Small intestine (tissue), 7 donors: ENCODE measurements around the gene FAM3B. TPM values are rescaled to one million over a fixed set of nuclear protein-coding genes. Genes with fewer than 3 reads are reported as not detected.

ENCODE experiments used
- DNase-seq, 2 donors: peaks; one replicate each; pipeline versions ENCODE4 v3.0.0 to v3.0.0-alpha.2; 2013
- FAIRE-seq: peaks from 2 replicates; lab custom pipeline; 2012; peaks lifted over from hg19 to GRCh38; lab: Jason Lieb, UNC
- H3K27ac ChIP-seq, 3 donors: one replicate each; pipeline ENCODE4 v1.5.1; 2013; ENCODE audit warnings: low read length in 2 of 3, mild to moderate bottlenecking in 2 of 3, control low read depth in 1 of 3, inconsistent platforms in 1 of 3, low read depth in 1 of 3, moderate library complexity in 1 of 3
- H3K27me3 ChIP-seq, 3 donors: one replicate each; pipeline ENCODE4 v1.6.1; 2013; ENCODE audit warnings: low read length in 3 of 3, inconsistent platforms in 1 of 3; ENCODE audit not compliant: control insufficient read depth in 3 of 3, insufficient read depth in 3 of 3
- H3K36me3 ChIP-seq, 3 donors: one replicate each; pipeline ENCODE4 v1.6.1; 2013; ENCODE audit warnings: low read length in 3 of 3, inconsistent platforms in 1 of 3, low read depth in 1 of 3, mild to moderate bottlenecking in 1 of 3, moderate library complexity in 1 of 3; ENCODE audit not compliant: control insufficient read depth in 3 of 3, insufficient read depth in 2 of 3
- H3K4me1 ChIP-seq, 3 donors: one replicate each; pipeline ENCODE4 v1.6.1; 2013; ENCODE audit warnings: low read length in 2 of 3, inconsistent platforms in 1 of 3, low read depth in 1 of 3, mild to moderate bottlenecking in 1 of 3, moderate library complexity in 1 of 3; ENCODE audit not compliant: control insufficient read depth in 3 of 3, insufficient read depth in 2 of 3
- H3K4me3 ChIP-seq, 3 donors: one replicate each; pipeline ENCODE4 v1.5.1; 2013; ENCODE audit warnings: low read length in 3 of 3, control low read depth in 1 of 3, inconsistent platforms in 1 of 3, low read depth in 1 of 3, mild to moderate bottlenecking in 1 of 3, moderate library complexity in 1 of 3
- H3K9me3 ChIP-seq, 2 donors: one replicate each; pipeline ENCODE4 v1.6.1; 2013; ENCODE audit warnings: low read depth in 1 of 2, low read length in 1 of 2; ENCODE audit not compliant: control insufficient read depth in 2 of 2, insufficient read depth in 1 of 2
- WGBS, 3 donors: extraction: QIAGEN DNeasy Blood & Tissue Kit; methylation state at CpG; one replicate each; pipeline ENCODE4 v1.1.7; 2013; 5-methylcytosine and 5-hydroxymethylcytosine counted together
- polyA plus RNA-seq, 4 donors: library from polyadenylated mRNA; stranded (reverse) in 3 of 4; unstranded in 1 of 4; fragments of 200-250 nt in 3 of 4; fragments of 120-200 nt in 1 of 4; gene quantifications; one replicate each; pipeline versions ENCODE4 v1.2.1 to v1.2.3, GENCODE V29; 2013
- donor health status: healthy with polysubstance abuse.
- donor health status: control.
- donor health status: control.
- donor health status: Bipolar disorder and iron deficiency.
- donor health status: healthy.

The FAM3B gene
- polyA plus RNA-seq, 4 donors, result 35.8 to 379 (median 229) TPM

DNA sequence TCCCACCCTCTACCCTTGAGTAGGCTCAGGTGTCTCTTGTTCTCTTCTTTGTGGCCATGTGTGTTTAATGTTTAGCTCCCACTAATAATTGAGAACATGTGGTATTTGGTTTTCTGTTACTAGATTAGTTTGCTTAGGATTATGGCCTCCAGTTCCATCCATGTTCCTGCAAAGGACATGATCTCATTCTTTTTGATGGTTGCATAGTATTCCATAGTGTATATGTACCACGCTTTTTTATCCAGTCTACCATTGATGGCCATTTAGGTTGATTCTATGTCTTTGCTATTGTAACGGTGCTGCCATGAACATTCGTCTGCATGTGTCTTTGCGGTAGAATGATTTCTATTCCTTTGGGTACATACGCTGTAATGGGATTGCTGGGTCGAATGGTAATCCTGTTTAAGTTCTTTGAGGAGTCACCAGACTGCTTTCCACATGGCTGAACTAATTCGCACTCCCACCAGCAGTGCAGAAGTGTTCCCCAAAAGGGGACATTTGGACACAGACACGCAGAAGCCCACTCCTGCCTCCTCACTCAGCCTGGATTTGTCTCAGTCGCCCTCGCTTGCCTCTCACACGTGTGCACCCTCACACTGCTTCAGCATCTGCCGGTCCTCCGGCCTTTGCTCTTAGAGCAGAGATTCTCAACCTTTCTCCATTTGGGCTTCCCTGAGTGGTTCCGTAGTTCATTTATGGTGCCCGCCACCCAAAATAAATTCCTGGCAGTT is 48.9 kb downstream of the FAM3B start:
- H3K4me3 ChIP-seq, result no peak overlapping the region
- peaks cover 15 to 39% (median 22%) of the 10 kb centered on the region in 3 donors for H3K4me1 ChIP-seq
- FAIRE-seq (no peak), DNase-seq (no peak)
- no peaks in the 10 kb centered on the region for H3K9me3 ChIP-seq
- H3K27me3 ChIP-seq, result no peaks in the 10 kb centered on the region
- 96 to 97% (median 96%) methylated on average over 15 of the region's 15 CpGs for WGBS, 3 donors
- H3K36me3 ChIP-seq, result no peaks in the 10 kb centered on the region
- no peak overlapping the region for H3K27ac ChIP-seq

- FAIRE-seq, result no peak
- Histone ChIP-seq H3K36me3 (no peaks in the 10 kb centered on the region), H3K4me1 (peaks cover 8 to 30% (median 25%) of the 10 kb centered on the region in 3 donors)
Measured at GRCh38 chr21:41366522-41367151, 50.0 kb downstream of the FAM3B start.

GRCh38 chr21:41367301-41367944 is 50.8 kb downstream of the FAM3B start:
- Histone ChIP-seq H3K4me3 (no peak overlapping the region), H3K27ac (peak overlapping the region in 2 of 3 donors; percentile 10 to 75), H3K36me3 (no peaks in the 10 kb centered on the region), H3K9me3 (no peaks in the 10 kb centered on the region), H3K4me1 (peaks cover 8 to 25% (median 24%) of the 10 kb centered on the region in 3 donors), H3K27me3 (no peaks in the 10 kb centered on the region)
- FAIRE-seq, result no peak
- WGBS, 3 donors, result 44 to 54% (median 54%) methylated on average over 9 of the region's 9 CpGs
- peak in 1 of 2 donors; percentile 8 for DNase-seq

More at GRCh38 chr21:41366522-41367151, 50.0 kb downstream of the FAM3B start:
- Histone ChIP-seq H3K27ac (peak overlapping the region; percentile 68 to 81 (median 75)), H3K9me3 (no peaks in the 10 kb centered on the region), H3K4me3 (no peak overlapping the region), H3K27me3 (no peaks in the 10 kb centered on the region)
- peak; percentile 97 to 99 for DNase-seq
- WGBS, 3 donors, result 21 to 57% (median 29%) methylated on average over 12 of the region's 12 CpGs

- peaks cover 8 to 25% (median 23%) of the 10 kb centered on the region in 3 donors for H3K4me1 ChIP-seq
- no peaks in the 10 kb centered on the region for H3K9me3 ChIP-seq
- no peaks in the 10 kb centered on the region for H3K36me3 ChIP-seq
- peak in 1 of 2 donors; percentile 39 for DNase-seq
- H3K4me3 ChIP-seq, result no peak overlapping the region
- 81 to 90% (median 88%) methylated on average over 15 of the region's 15 CpGs for WGBS, 3 donors
- peak overlapping the region in 1 of 3 donors; percentile 10 for H3K27ac ChIP-seq
- no peaks in the 10 kb centered on the region for H3K27me3 ChIP-seq
- no peak for FAIRE-seq
Measured at GRCh38 chr21:41367945-41368734, 51.5 kb downstream of the FAM3B start.

DNA sequence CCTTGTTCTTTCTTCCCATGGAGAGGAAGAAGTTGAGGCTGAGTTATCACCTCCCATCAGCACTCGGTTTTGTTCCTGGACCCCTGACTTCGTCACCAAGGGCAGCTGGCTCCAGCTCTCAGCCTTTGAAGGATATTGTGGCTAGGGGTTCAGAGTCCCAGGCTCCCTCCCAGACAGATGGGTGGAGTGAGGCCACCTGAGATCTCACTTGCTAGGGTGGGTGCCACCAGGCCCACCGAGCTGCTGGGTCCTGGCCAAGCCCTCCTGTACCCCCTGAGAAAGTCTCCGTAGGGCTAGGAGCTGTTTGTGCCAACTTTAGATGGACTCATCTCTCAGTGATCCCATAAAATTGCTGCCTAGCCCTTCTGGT is 52.1 kb downstream of the FAM3B start:
- Histone ChIP-seq H3K4me1 (peaks cover 8 to 23% (median 19%) of the 10 kb centered on the region in 3 donors), H3K4me3 (no peak overlapping the region), H3K9me3 (no peaks in the 10 kb centered on the region), H3K27me3 (no peaks in the 10 kb centered on the region), H3K27ac (peak overlapping the region in 2 of 3 donors; percentile 14 to 65), H3K36me3 (no peaks in the 10 kb centered on the region)
- FAIRE-seq, result no peak
- DNase-seq, result no peak
- 38 to 54% (median 42%) methylated on average over 4 of the region's 4 CpGs for WGBS, 3 donors

- DNase-seq, result peak in 1 of 2 donors; percentile 51
- FAIRE-seq, result no peak
- WGBS, 3 donors, result 20 to 48% (median 46%) methylated on average over 24 to 29 of the region's 29 CpGs
Measured at GRCh38 chr21:41369105-41369919, 52.7 kb downstream of the FAM3B start.

DNA sequence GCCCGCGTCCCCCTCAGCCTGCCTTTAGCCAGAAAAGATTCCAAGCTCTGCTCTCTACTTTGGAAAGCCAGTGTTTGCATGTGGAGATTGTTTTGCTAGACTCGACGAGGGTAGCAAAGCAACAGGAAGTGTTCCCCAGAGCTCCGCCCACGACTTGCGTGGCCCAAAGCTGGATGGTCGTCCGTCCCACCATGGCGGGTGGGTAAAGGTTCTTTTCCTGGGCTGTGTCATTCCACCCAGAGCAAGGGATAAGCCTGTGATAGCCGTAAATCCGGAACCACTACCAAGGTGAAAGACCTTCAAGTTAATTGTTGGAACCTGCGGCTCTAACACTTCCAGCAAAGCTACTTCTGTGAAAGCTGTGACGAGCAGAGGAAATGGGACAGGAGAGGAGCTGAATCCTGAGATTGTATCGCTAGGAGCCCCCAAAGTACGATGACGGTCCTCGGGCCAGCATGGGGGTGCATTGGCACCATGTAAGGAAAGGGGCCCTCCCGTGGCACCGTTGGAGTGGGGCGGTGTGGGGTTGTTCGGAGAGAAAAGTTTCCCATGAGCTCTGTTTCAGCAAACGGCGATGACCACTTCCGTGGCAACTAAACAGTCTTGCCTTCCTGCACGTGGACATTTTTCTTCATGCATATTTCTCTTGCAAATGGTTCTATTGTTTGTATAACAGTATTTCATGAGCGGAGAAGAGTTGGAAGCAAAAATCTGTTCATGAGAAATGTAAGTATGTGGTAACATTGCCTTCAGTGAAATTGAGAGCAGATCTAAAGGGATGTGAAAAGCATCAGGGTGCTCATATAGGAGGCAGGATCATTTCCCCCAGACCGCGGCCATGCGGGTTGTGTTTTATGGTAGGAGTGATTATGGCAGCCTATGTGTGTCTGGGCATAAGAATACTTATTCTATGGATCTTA is 53.6 kb downstream of the FAM3B start:
- Histone ChIP-seq H3K4me1 (peaks cover 5 to 23% (median 19%) of the 10 kb centered on the region in 3 donors), H3K36me3 (no peaks in the 10 kb centered on the region), H3K27me3 (no peaks in the 10 kb centered on the region), H3K9me3 (no peaks in the 10 kb centered on the region), H3K27ac (peak overlapping the region in 1 of 3 donors; percentile 65), H3K4me3 (peak overlapping the region in 2 of 3 donors; percentile 4 to 24)
- no peak for FAIRE-seq
- 66 to 70% (median 69%) methylated on average over 30 of the region's 30 CpGs for WGBS, 3 donors
- peak in 1 of 2 donors; percentile 38 for DNase-seq

More at GRCh38 chr21:41369105-41369919, 52.7 kb downstream of the FAM3B start:
- peak overlapping the region in 2 of 3 donors; percentile 4 to 24 for H3K4me3 ChIP-seq
- H3K9me3 ChIP-seq, result no peaks in the 10 kb centered on the region
- no peaks in the 10 kb centered on the region for H3K36me3 ChIP-seq
- H3K4me1 ChIP-seq, result peaks cover 5 to 23% (median 19%) of the 10 kb centered on the region in 3 donors
- peak overlapping the region in 2 of 3 donors; percentile 22 to 65 for H3K27ac ChIP-seq
- H3K27me3 ChIP-seq, result no peaks in the 10 kb centered on the region
